Subcutaneous abdominal adipose tissue (tissue), 5 donors: Measurements from ENCODE around the gene SLC10A1.

Experiments
- H3K27ac ChIP-seq: one replicate; pipeline ENCODE4 v1.7.0; 2013; ENCODE audit warnings: low read depth, mild to moderate bottlenecking, inconsistent platforms, low read length, moderate library complexity
- H3K27me3 ChIP-seq, 5 donors: one replicate each; pipeline ENCODE4 v1.7.0; 2013; ENCODE audit warnings: low read length in 5 of 5, inconsistent platforms in 1 of 5; ENCODE audit not compliant: control insufficient read depth in 5 of 5, insufficient read depth in 4 of 5
- H3K36me3 ChIP-seq, 5 donors: one replicate each; pipeline ENCODE4 v1.7.0; 2013; ENCODE audit warnings: low read length in 5 of 5; ENCODE audit not compliant: control insufficient read depth in 5 of 5, insufficient read depth in 5 of 5
- H3K4me1 ChIP-seq, 5 donors: one replicate each; pipeline ENCODE4 v1.7.0; 2013; ENCODE audit warnings: low read length in 5 of 5, mild to moderate bottlenecking in 3 of 5, moderate library complexity in 1 of 5; ENCODE audit not compliant: control insufficient read depth in 5 of 5, insufficient read depth in 5 of 5
- H3K4me3 ChIP-seq, 5 donors: one replicate each; pipeline ENCODE4 v1.7.0; 2013; ENCODE audit warnings: low read length in 5 of 5, low read depth in 1 of 5
- H3K9ac ChIP-seq, 5 donors: one replicate each; pipeline ENCODE4 v1.7.0; 2013; ENCODE audit warnings: low read length in 5 of 5, mild to moderate bottlenecking in 4 of 5, moderate library complexity in 3 of 5
- H3K9me3 ChIP-seq, 5 donors: one replicate each; pipeline ENCODE4 v1.7.0; 2013; ENCODE audit warnings: low read length in 5 of 5; ENCODE audit not compliant: control insufficient read depth in 5 of 5
- donor health status: healthy.
- donor health status: healthy.
- donor health status: healthy.
- donor health status: healthy.
- donor health status: healthy.

Gene SLC10A1

DNA sequence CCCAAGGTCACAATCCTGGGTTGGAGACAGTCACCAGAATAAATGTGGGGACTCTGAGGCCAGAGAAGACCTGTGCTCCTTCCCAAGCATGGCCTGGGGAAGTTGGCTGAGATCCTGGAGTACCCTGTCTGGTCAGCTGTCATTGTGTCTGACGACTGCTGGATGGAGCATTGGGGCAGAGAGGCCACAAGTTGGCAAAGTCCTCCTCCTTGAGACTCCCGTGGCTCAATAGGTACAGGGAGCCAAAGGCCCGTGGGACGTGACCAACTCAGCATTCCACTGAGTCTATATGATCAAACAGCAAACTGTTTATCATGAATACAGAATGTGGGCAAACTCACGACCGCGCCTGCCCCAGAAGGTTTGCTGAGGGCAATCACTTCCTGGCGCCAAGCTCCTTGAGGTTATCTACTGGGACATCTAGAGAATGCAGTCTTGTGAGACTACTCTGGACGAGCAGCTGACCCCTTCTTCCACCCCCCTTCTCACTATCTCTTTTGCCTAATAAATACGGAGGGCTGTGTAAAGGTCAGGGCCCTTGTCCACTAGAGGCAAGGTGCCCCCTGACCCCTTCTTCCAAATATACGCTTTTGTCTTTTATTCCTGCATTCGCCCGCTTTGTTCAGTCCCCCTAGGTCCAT, 14.3 kb upstream of the SLC10A1 start:
- H3K27ac ChIP-seq: no peak overlapping the region
- no peaks in the 10 kb centered on the region for H3K4me1 ChIP-seq
- peaks cover 0 to 7% (median 4%) of the 10 kb centered on the region in 5 donors for H3K27me3 ChIP-seq
- no peak overlapping the region for H3K9ac ChIP-seq
- no peak overlapping the region for H3K4me3 ChIP-seq
- H3K36me3 ChIP-seq: no peaks in the 10 kb centered on the region
- no peaks in the 10 kb centered on the region for H3K9me3 ChIP-seq

DNA sequence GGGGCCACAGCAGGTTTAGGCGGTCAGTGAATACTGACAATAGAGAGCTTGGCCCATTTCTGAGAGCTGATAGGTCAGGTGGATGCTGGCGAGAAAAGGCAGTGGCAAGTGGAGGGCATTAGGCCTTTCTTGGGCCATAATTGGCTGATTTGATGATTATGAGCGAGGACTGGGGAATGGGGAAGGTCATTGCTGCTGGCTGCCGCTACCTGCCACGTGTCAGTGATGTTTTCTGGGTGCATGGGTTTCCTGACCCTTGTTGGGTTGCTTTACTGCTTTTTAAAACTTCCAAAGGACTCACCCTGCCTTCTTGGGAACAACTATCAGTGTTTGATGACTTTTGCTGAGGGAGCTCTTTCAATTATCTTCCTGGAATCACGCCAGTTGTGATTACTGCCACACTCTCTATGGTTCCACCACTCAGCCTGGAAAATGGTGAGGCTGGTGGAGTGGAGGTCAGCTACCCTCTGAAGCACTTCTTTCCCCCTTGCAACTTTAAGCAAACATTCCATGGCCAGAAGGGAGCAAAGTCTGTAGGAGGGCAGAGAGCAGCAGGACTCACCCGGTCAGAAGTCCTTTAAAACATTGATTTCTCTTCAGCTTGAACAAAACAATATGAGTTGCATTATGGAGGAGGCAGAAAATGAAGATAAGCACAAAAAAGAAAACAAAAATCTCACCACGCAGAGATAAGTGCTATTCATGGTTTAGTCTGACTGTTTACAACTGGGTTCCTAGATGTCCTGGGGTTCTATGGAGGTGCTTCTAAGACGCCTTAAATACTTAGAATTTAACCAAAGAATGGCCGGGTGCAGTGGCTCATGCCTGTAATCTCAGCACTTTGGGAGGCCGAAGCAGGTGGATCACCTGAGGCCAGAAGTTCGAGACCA, 12.1 kb upstream of the SLC10A1 start:
- Histone ChIP-seq H3K4me3 (no peak overlapping the region), H3K9me3 (peaks cover 0 to 3% (median 0%) of the 10 kb centered on the region in 5 donors), H3K27me3 (no peaks in the 10 kb centered on the region), H3K9ac (no peak overlapping the region), H3K36me3 (no peaks in the 10 kb centered on the region), H3K27ac (no peak overlapping the region), H3K4me1 (no peaks in the 10 kb centered on the region)

DNA sequence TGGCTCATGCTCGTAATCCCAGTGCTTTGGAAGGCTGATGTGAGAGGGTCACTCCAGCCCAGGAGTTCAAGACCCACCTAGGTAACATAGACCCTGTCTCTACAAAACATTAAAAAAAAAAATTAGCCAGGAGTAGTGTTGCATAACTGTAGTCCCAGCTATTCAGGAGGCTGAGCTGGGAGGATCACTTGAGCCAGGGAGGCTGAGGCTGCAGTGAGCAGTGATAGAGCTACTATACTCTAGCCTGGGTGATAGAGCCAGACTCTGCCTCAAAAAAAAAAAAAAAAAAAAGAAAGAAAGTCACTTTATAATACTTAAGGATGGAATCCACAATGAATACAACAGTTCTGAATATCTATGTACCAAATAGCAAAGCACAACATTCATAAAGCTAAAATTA, 10.2 kb upstream of the SLC10A1 start:
- Histone ChIP-seq H3K9ac (no peak overlapping the region), H3K36me3 (no peaks in the 10 kb centered on the region), H3K4me1 (no peaks in the 10 kb centered on the region), H3K4me3 (no peak overlapping the region), H3K9me3 (peaks cover 0 to 3% (median 0%) of the 10 kb centered on the region in 5 donors), H3K27me3 (no peaks in the 10 kb centered on the region), H3K27ac (no peak overlapping the region)

DNA sequence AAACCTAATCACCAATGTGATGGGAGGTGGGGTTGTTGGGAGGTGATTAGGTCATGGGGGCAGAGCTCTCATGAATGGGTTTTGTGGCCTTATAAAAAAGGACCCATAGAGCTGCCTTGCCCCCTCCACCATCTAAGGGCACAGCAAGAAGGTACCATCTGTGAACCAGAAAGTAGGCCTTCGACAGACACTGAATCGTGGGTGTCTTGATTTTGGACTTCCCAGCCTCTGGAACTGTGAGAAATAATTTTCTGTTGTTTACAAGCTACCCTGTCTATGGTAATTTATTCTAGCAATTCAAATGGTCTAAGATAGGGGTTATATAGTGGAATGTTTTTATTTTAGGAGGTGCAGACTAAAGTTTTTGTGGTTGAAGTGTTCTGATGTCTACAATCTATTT, 7.9 kb upstream of the SLC10A1 start:
- H3K27ac ChIP-seq: no peak overlapping the region
- H3K4me3 ChIP-seq: no peak overlapping the region
- H3K9me3 ChIP-seq: peaks cover 0 to 6% (median 0%) of the 10 kb centered on the region in 5 donors
- no peaks in the 10 kb centered on the region for H3K4me1 ChIP-seq
- no peak overlapping the region for H3K9ac ChIP-seq
- H3K36me3 ChIP-seq: no peaks in the 10 kb centered on the region
- no peaks in the 10 kb centered on the region for H3K27me3 ChIP-seq

DNA sequence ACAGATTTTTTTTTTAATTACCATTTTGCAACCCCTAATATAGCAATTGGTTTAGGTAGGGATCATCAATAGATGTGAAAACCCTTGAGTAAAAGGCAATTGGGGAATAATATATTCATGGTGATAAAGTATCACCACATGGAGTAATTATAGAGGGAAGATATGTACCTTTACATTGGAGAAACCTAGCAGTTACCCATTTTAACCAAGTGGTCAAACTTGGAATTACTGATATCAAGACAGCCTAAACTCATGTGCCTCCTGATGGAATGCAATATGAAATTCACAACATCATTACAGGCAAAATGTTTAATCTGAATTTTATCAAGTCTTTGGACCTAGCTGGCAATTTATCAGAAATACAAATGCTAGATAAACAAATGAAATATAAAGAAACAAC, 6.7 kb upstream of the SLC10A1 start:
- H3K9me3 ChIP-seq: peaks cover 0 to 6% (median 0%) of the 10 kb centered on the region in 5 donors
- H3K27ac ChIP-seq: no peak overlapping the region
- H3K9ac ChIP-seq: no peak overlapping the region
- no peaks in the 10 kb centered on the region for H3K27me3 ChIP-seq
- no peaks in the 10 kb centered on the region for H3K36me3 ChIP-seq
- no peaks in the 10 kb centered on the region for H3K4me1 ChIP-seq
- no peak overlapping the region for H3K4me3 ChIP-seq

DNA sequence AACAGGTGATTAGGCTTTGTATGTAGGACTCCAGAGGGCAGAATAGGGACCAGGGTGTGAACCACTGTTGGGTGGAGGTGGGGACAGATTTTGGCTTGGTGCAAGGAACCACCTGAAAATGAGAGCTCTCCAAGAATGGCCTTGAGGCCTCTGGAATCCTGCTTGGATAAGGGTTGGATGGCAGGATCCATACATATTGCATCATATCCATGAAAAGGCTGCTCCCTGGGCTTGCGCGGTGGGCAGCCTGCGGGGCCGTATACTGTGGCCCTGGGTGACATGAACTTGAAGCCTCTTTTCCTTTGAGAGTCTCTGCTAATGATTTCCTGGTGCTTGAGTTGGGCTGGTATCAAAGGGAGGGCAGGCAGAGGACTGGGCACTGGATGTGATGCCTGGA, 1.3 kb upstream of the SLC10A1 start:
- peaks cover 0 to 6% (median 0%) of the 10 kb centered on the region in 5 donors for H3K4me1 ChIP-seq

DNA sequence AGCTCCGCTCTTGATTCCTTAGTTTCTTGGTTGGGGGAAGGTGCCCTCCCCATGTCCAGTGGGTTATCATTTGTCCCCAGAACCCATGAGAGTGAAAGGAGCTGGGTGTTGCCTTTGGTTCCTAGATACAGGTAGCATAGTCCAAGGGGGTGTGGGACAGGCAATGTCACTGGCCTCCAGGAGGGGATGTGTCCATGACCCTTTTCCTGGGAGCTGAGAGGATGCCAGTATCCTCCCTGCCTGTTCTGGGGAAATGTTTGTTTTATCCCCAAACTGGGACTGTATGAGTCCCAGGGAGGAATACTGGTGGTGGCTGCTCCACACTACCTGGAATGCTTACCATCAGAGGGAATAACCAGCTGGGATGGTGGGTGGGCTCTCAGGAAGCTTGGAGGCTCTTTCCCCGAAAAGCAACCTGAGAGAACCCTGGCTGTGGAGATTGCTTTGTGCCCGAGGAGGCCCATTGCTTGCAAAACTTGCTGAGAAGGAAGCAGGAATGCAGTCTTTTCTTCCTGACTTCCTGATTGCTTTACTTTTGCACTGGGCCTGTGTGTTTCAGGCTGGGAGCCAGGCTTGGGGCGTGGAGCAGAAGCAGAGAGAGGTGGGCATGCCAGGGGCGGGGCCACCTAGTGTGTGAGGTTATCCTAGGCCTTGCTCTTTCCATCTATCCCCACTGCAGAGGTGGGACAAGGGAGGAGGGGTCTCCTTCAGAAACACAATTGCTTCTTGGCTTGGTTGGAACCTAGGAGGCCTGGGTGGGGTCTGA, 715 bp upstream of the SLC10A1 start:
- H3K9me3 ChIP-seq: peaks cover 0 to 3% (median 0%) of the 10 kb centered on the region in 5 donors
- no peaks in the 10 kb centered on the region for H3K36me3 ChIP-seq
- peaks cover 0 to 6% (median 0%) of the 10 kb centered on the region in 5 donors for H3K4me1 ChIP-seq
- no peak overlapping the region for H3K4me3 ChIP-seq
- no peak overlapping the region for H3K27ac ChIP-seq
- H3K27me3 ChIP-seq: no peaks in the 10 kb centered on the region
- H3K9ac ChIP-seq: no peak overlapping the region

More for the DNA sequence above, 1.3 kb upstream of the SLC10A1 start:
- no peak overlapping the region for H3K9ac ChIP-seq
- H3K27ac ChIP-seq: no peak overlapping the region
- H3K9me3 ChIP-seq: peaks cover 0 to 3% (median 0%) of the 10 kb centered on the region in 5 donors
- H3K4me3 ChIP-seq: no peak overlapping the region
- H3K27me3 ChIP-seq: no peaks in the 10 kb centered on the region
- H3K36me3 ChIP-seq: no peaks in the 10 kb centered on the region

DNA sequence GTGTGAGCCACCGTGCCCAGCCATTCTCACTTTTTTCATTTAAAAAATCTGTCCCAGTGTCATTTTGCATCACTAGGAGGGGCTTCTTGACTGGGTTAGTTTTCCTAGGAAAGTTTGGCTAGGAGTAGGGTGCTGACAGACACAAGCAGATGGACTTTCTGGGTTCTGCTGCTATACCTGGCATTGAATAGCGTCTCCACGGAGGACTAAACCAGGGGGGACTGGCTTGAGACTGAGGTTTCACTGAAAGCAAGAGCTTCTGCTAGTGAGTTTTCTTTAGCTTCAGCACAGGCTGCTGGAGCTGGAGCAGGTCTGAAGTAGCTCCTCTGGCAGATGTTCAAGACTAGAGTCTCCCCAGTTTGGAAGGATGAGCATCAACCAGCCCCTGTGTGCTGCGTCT, 1.4 kb downstream of the SLC10A1 start:
- H3K4me3 ChIP-seq: no peak overlapping the region
- no peaks in the 10 kb centered on the region for H3K27me3 ChIP-seq
- peaks cover 0 to 6% (median 0%) of the 10 kb centered on the region in 5 donors for H3K4me1 ChIP-seq
- H3K9me3 ChIP-seq: no peaks in the 10 kb centered on the region
- H3K9ac ChIP-seq: no peak overlapping the region
- H3K27ac ChIP-seq: no peak overlapping the region
- H3K36me3 ChIP-seq: no peaks in the 10 kb centered on the region

DNA sequence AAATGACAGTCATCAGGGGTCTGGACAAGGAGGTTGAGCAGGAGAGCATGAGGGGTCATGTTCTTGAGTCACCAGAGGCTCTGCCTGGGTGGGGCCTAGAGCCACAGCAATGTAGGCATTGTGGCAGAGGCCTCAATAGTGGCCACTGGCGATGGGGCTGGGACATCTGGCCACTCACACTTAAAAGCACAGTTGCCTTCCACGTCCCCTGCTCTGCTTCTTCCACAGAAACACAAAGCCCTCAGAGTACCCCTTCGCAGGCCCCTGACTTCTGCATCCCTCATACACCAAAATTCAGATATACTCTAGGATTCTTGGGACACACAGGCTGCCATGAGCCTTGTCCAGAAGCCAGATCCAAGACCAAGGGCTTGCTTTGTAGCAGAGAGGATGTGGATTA, 2.2 kb downstream of the SLC10A1 start:
- Histone ChIP-seq H3K9me3 (no peaks in the 10 kb centered on the region), H3K9ac (no peak overlapping the region)

More for the DNA sequence above, 2.2 kb downstream of the SLC10A1 start:
- no peak overlapping the region for H3K4me3 ChIP-seq
- H3K27ac ChIP-seq: no peak overlapping the region
- H3K4me1 ChIP-seq: peaks cover 0 to 6% (median 0%) of the 10 kb centered on the region in 5 donors
- no peaks in the 10 kb centered on the region for H3K27me3 ChIP-seq
- H3K36me3 ChIP-seq: no peaks in the 10 kb centered on the region
